Astrocyte (in vitro differentiated cells and primary cell): ENCODE data around the gene INAFM2. TPM values are rescaled to one million over a fixed set of nuclear protein-coding genes. Genes with fewer than 3 reads are reported as not detected.
A peak's percentile ranks its signal among the peaks of the same experiment; 100 is the strongest.

Source experiments
- DNase-seq: peaks from one replicate; pipeline ENCODE4 v3.0.0-alpha.2; 2010; ENCODE audit warnings: low read depth
- FAIRE-seq: peaks from 2 replicates; lab custom pipeline; 2011; peaks lifted over from hg19 to GRCh38; lab: Jason Lieb, UNC
- H2AFZ ChIP-seq: 2 replicates; pipeline ENCODE4 v1.6.0; 2012; ENCODE audit warnings: low read depth, low read length, inconsistent platforms
- H3K27ac ChIP-seq: 2 replicates; pipeline ENCODE4 v1.5.1; 2011; ENCODE audit warnings: low read depth, low read length, inconsistent platforms
- H3K27me3 ChIP-seq: 2 replicates; pipeline ENCODE4 v1.6.0; 2011; ENCODE audit warnings: low read length, inconsistent platforms; ENCODE audit not compliant: insufficient read depth
- H3K36me3 ChIP-seq: 2 replicates; pipeline ENCODE4 v1.5.1; 2011; ENCODE audit warnings: low read length, inconsistent platforms; ENCODE audit not compliant: insufficient read depth
- H3K4me1 ChIP-seq: 2 replicates; pipeline ENCODE4 v1.5.1; 2011; ENCODE audit warnings: low read length, inconsistent platforms; ENCODE audit not compliant: insufficient read depth
- H3K4me2 ChIP-seq: 2 replicates; pipeline ENCODE4 v1.6.0; 2012; ENCODE audit warnings: low read length, inconsistent platforms
- H3K4me3 ChIP-seq: 2 replicates; pipeline ENCODE4 v1.5.1; 2011; ENCODE audit warnings: low read depth, mild to moderate bottlenecking, low read length, inconsistent platforms; ENCODE audit not compliant: insufficient read depth
- H3K79me2 ChIP-seq: 2 replicates; pipeline ENCODE4 v1.6.0; 2012; ENCODE audit warnings: mild to moderate bottlenecking, low read length, inconsistent platforms; ENCODE audit not compliant: insufficient read depth
- H3K9ac ChIP-seq: 2 replicates; pipeline ENCODE4 v1.6.0; 2012; ENCODE audit warnings: mild to moderate bottlenecking, low read length, inconsistent platforms
- H3K9me3 ChIP-seq: 2 replicates; pipeline ENCODE4 v1.5.1; 2012; ENCODE audit warnings: low read depth, mild to moderate bottlenecking, low read length, inconsistent platforms; ENCODE audit not compliant: insufficient read depth
- H4K20me1 ChIP-seq: 2 replicates; pipeline ENCODE4 v1.6.0; 2012; ENCODE audit warnings: low read length, inconsistent platforms; ENCODE audit not compliant: insufficient read depth
- H3K27ac Mint-ChIP-seq: one replicate; pipeline ENCODE4 v1.8.0; 2021; ENCODE audit warnings: mild to moderate bottlenecking, mixed read lengths; ENCODE audit not compliant: unreplicated experiment
- H3K27me3 Mint-ChIP-seq: one replicate; pipeline ENCODE4 v1.8.0; 2021; ENCODE audit warnings: low read depth, mixed read lengths; ENCODE audit not compliant: unreplicated experiment
- H3K36me3 Mint-ChIP-seq: one replicate; pipeline ENCODE4 v1.8.0; 2021; ENCODE audit warnings: low read depth, mixed read lengths; ENCODE audit not compliant: unreplicated experiment
- H3K4me1 Mint-ChIP-seq: one replicate; pipeline ENCODE4 v1.8.0; 2021; ENCODE audit warnings: low read depth, mixed read lengths; ENCODE audit not compliant: unreplicated experiment
- H3K4me3 Mint-ChIP-seq: one replicate; pipeline ENCODE4 v1.8.0; 2021; ENCODE audit warnings: mild to moderate bottlenecking, moderate library complexity, mixed read lengths; ENCODE audit not compliant: unreplicated experiment
- H3K9me3 Mint-ChIP-seq: one replicate; pipeline ENCODE4 v1.8.0; 2021; ENCODE audit warnings: mild to moderate bottlenecking, mixed read lengths; ENCODE audit not compliant: unreplicated experiment
- CTCF ChIP-seq: IDR thresholded peaks from 2 replicates; pipeline ENCODE4 v1.5.1; 2011; ENCODE audit warnings: low read depth, mild to moderate bottlenecking, inconsistent platforms, low read length, moderate library complexity; ENCODE audit not compliant: insufficient read depth
- EZH2 ChIP-seq: IDR thresholded peaks from 2 replicates; pipeline ENCODE4 v1.6.1; 2012; ENCODE audit warnings: mild to moderate bottlenecking, low read length, inconsistent platforms; ENCODE audit not compliant: insufficient read depth
- total RNA-seq: library from RNA; stranded (reverse); gene quantifications from 2 replicates; pipeline ENCODE4 v1.2.1, GENCODE V29; 2021

INAFM2 gene
- total RNA-seq, 1 donor from 2014 or later: 41.2 TPM

- Mint-ChIP-seq H3K9me3 (peaks cover 2% of the 10 kb centered on the region), H3K27me3 (no peaks in the 10 kb centered on the region)
- no peak overlapping the region for H3K9ac ChIP-seq
Observed at GRCh38 chr15:40331026-40331425, 7.5 kb downstream of the INAFM2 start.

GRCh38 chr15:40331637-40332036, 8.1 kb downstream of the INAFM2 start:
- peaks cover 4% of the 10 kb centered on the region for H3K79me2 ChIP-seq
- Mint-ChIP-seq H3K4me3 (no peak overlapping the region), H3K27ac (no peak overlapping the region), H3K4me1 (peaks cover 61% of the 10 kb centered on the region), H3K36me3 (peaks cover 13% of the 10 kb centered on the region), H3K27me3 (no peaks in the 10 kb centered on the region), H3K9me3 (peaks cover 2% of the 10 kb centered on the region)
- H3K9ac ChIP-seq: no peak overlapping the region
- H3K4me3 ChIP-seq: no peak overlapping the region
- peaks cover 7% of the 10 kb centered on the region for H3K36me3 ChIP-seq
- TF ChIP-seq EZH2 (no peak), CTCF (no peak)
- H3K9me3 ChIP-seq: no peaks in the 10 kb centered on the region
- H4K20me1 ChIP-seq: peaks cover 14% of the 10 kb centered on the region
- DNase-seq (no peak), FAIRE-seq (no peak)
- H3K4me2 ChIP-seq: no peak overlapping the region
- H3K27ac ChIP-seq: no peak overlapping the region
- H2AFZ ChIP-seq: no peak overlapping the region
- peaks cover 37% of the 10 kb centered on the region for H3K4me1 ChIP-seq
- no peaks in the 10 kb centered on the region for H3K27me3 ChIP-seq

More at GRCh38 chr15:40331026-40331425, 7.5 kb downstream of the INAFM2 start:
- Mint-ChIP-seq H3K4me1 (peaks cover 64% of the 10 kb centered on the region), H3K4me3 (no peak overlapping the region), H3K27ac (peak overlapping the region; percentile 73), H3K36me3 (peaks cover 14% of the 10 kb centered on the region)
- Histone ChIP-seq H3K79me2 (peaks cover 7% of the 10 kb centered on the region), H3K4me2 (no peak overlapping the region), H3K9me3 (no peaks in the 10 kb centered on the region), H3K27ac (no peak overlapping the region), H3K36me3 (peaks cover 8% of the 10 kb centered on the region), H2AFZ (no peak overlapping the region), H3K27me3 (no peaks in the 10 kb centered on the region), H3K4me3 (no peak overlapping the region), H3K4me1 (peaks cover 37% of the 10 kb centered on the region), H4K20me1 (peaks cover 16% of the 10 kb centered on the region)
- FAIRE-seq (no peak), DNase-seq (no peak)
- no peak for TF ChIP-seq CTCF
- no peak for TF ChIP-seq EZH2

GRCh38 chr15:40332113-40332781, 8.8 kb downstream of the INAFM2 start:
- FAIRE-seq (no peak), DNase-seq (no peak)
- peaks cover 2% of the 10 kb centered on the region for H3K9me3 Mint-ChIP-seq
- peaks cover 3% of the 10 kb centered on the region for H3K36me3 ChIP-seq
- H3K4me1 ChIP-seq: peaks cover 39% of the 10 kb centered on the region
- H3K9me3 ChIP-seq: no peaks in the 10 kb centered on the region
- no peak overlapping the region for H2AFZ ChIP-seq
- H3K4me3 Mint-ChIP-seq: no peak overlapping the region
- H3K4me2 ChIP-seq: no peak overlapping the region
- no peaks in the 10 kb centered on the region for H3K27me3 Mint-ChIP-seq
- H3K36me3 Mint-ChIP-seq: peaks cover 13% of the 10 kb centered on the region
- H3K4me1 Mint-ChIP-seq: peaks cover 57% of the 10 kb centered on the region
- no peak overlapping the region for H3K27ac ChIP-seq
- H3K27me3 ChIP-seq: no peaks in the 10 kb centered on the region
- H3K4me3 ChIP-seq: no peak overlapping the region
- peaks cover 10% of the 10 kb centered on the region for H4K20me1 ChIP-seq
- H3K9ac ChIP-seq: no peak overlapping the region
- peak overlapping the region; percentile 48 for H3K27ac Mint-ChIP-seq
- no peak for TF ChIP-seq CTCF
- TF ChIP-seq EZH2: no peak
- H3K79me2 ChIP-seq: peaks cover 4% of the 10 kb centered on the region
